Neural cell (in vitro differentiated cells): ENCODE data around the gene HAO1.

Source experiments
- CTCF ChIP-seq: fragments of 450-650 bp; IDR thresholded peaks from 2 replicates; pipeline ENCODE4 v1.5.1; 2014; ENCODE audit warnings: antibody characterized with exemption, mild to moderate bottlenecking, moderate library complexity; ENCODE audit not compliant: poor library complexity, severe bottlenecking
- POLR2AphosphoS5 ChIP-seq: IDR thresholded peaks from 2 replicates; pipeline ENCODE4 v1.6.1; 2012
- TAF1 ChIP-seq: IDR thresholded peaks from 2 replicates; pipeline ENCODE4 v1.6.1; 2012; ENCODE audit warnings: low read depth

- TF ChIP-seq TAF1 (no peak), CTCF (no peak), POLR2AphosphoS5 (no peak)
Measured at GRCh38 chr20:7841291-7841970, 98.8 kb downstream of the HAO1 start.
